IPS-20b (cell line): ENCODE data around the gene CRYBG1.
"Not testable (repeated sequence)": the region's sequence is repeated elsewhere in the genome, so short reads cannot be mapped to it uniquely, and the experiment has no call there.

Experiments used
- H3K27ac ChIP-seq: one replicate; pipeline ENCODE4 v1.5.1; 2013; ENCODE audit warnings: low read length
- H3K27me3 ChIP-seq: 2 replicates; pipeline ENCODE4 v1.6.1; 2013; ENCODE audit warnings: mild to moderate bottlenecking, low read length, inconsistent platforms; ENCODE audit not compliant: insufficient read depth
- H3K36me3 ChIP-seq: 2 replicates; pipeline ENCODE4 v1.6.1; 2013; ENCODE audit warnings: low read depth, mild to moderate bottlenecking, inconsistent platforms, low read length, moderate library complexity; ENCODE audit not compliant: insufficient read depth
- H3K4me1 ChIP-seq: 2 replicates; pipeline ENCODE4 v1.6.1; 2013; ENCODE audit warnings: mild to moderate bottlenecking, control low read depth, inconsistent platforms, low read length, moderate library complexity; ENCODE audit not compliant: insufficient read depth
- H3K4me3 ChIP-seq: 2 replicates; pipeline ENCODE4 v1.5.1; 2013; ENCODE audit warnings: mild to moderate bottlenecking, low read length, inconsistent platforms
- H3K9ac ChIP-seq: 2 replicates; pipeline ENCODE4 v1.6.1; 2013; ENCODE audit warnings: low read depth, mild to moderate bottlenecking, inconsistent platforms, low read length, moderate library complexity
- H3K9me3 ChIP-seq: 2 replicates; pipeline ENCODE4 v1.6.1; 2013; ENCODE audit warnings: mild to moderate bottlenecking, low read depth, low read length, inconsistent platforms; ENCODE audit not compliant: insufficient read depth

Gene CRYBG1

GRCh38 chr6:106535012-106535411 is 174.5 kb downstream of the CRYBG1 start:
- H3K27me3 ChIP-seq: no peaks in the 10 kb centered on the region
- no peaks in the 10 kb centered on the region for H3K36me3 ChIP-seq
- H3K27ac ChIP-seq: no peak overlapping the region
- peaks cover 3% of the 10 kb centered on the region; the same call in 1 of the 2 replicates for H3K4me1 ChIP-seq
- H3K9me3 ChIP-seq: no peaks in the 10 kb centered on the region
- no peak overlapping the region for H3K9ac ChIP-seq
- H3K4me3 ChIP-seq: no peak overlapping the region

DNA sequence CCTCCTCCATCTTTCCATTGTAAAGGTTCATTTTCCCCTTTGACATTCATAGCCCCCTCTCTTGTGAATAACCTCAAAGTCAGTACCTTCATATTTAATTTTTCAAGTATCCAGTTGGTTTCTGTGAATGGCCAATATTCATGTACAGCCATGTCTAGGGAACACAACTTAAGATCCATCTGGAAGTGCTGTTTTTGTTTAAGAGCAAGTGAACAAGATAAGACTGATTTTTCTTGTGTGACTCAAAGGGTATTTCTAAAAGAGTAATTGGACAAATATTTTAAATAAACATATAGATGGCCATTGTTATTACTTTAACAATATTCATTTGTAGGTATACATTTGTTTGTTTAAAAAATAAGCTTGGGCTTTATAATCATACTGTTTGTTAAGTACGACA is 175.8 kb downstream of the CRYBG1 start:
- H3K27me3 ChIP-seq: no peaks in the 10 kb centered on the region
- no peaks in the 10 kb centered on the region for H3K36me3 ChIP-seq
- no peaks in the 10 kb centered on the region for H3K4me1 ChIP-seq
- no peak overlapping the region for H3K9ac ChIP-seq
- H3K27ac ChIP-seq: no peak overlapping the region
- no peak overlapping the region for H3K4me3 ChIP-seq
- H3K9me3 ChIP-seq: no peaks in the 10 kb centered on the region

DNA sequence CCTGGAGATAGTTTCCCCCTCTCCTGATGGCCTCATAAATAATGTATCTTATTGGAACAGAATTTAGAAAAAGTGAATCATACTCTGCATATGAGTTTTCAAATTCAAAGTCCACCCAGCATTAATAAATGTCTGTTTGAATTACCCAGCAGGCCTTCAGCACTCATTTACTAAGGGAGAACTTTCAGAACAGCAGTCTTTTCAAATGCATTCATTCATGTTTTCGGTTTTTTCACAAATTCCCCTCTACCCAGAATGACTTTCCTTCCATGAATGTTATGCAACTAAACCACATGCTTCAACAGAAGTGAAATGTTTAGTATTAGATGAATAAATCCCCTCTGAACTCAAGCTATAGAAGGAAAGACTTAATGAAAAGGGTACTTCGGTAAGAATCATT is 176.3 kb downstream of the CRYBG1 start:
- Histone ChIP-seq H3K27ac (no peak overlapping the region), H3K36me3 (no peaks in the 10 kb centered on the region), H3K9ac (no peak overlapping the region), H3K9me3 (no peaks in the 10 kb centered on the region), H3K4me1 (no peaks in the 10 kb centered on the region), H3K4me3 (no peak overlapping the region), H3K27me3 (no peaks in the 10 kb centered on the region)

DNA sequence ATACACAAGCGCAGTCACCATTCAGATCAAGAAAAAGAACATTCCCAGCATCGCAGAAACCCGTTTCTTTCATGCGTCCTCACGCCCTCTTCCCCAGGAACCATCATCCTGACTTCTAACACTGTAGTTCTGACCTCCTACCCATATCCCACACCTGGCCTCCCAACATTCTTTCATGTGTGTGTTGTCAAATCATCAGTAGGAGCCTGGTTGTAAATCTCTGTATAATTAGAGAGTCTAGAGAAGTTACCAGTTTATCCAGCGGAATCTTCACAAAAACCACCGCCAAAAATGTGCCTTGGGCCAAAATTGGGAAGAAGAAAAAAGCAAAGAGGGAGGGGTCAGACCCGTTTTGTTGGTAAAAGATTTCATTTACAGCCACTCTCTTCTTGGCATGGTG is 177.1 kb downstream of the CRYBG1 start:
- Histone ChIP-seq H3K36me3 (no peaks in the 10 kb centered on the region), H3K27me3 (no peaks in the 10 kb centered on the region), H3K9me3 (no peaks in the 10 kb centered on the region), H3K4me1 (no peaks in the 10 kb centered on the region), H3K9ac (no peak overlapping the region), H3K4me3 (no peak overlapping the region), H3K27ac (no peak overlapping the region)

GRCh38 chr6:106538145-106538544 is 177.6 kb downstream of the CRYBG1 start:
- Histone ChIP-seq H3K36me3 (no peaks in the 10 kb centered on the region), H3K4me3 (no peak overlapping the region), H3K27ac (no peak overlapping the region), H3K9ac (no peak overlapping the region), H3K27me3 (no peaks in the 10 kb centered on the region), H3K9me3 (no peaks in the 10 kb centered on the region), H3K4me1 (no peaks in the 10 kb centered on the region)

GRCh38 chr6:106539936-106540335 is 179.4 kb downstream of the CRYBG1 start:
- H3K4me3 ChIP-seq: no peak overlapping the region
- H3K27ac ChIP-seq: no peak overlapping the region
- H3K9ac ChIP-seq: no peak overlapping the region
- no peaks in the 10 kb centered on the region for H3K27me3 ChIP-seq
- no peaks in the 10 kb centered on the region for H3K9me3 ChIP-seq
- no peaks in the 10 kb centered on the region for H3K4me1 ChIP-seq
- H3K36me3 ChIP-seq: no peaks in the 10 kb centered on the region

DNA sequence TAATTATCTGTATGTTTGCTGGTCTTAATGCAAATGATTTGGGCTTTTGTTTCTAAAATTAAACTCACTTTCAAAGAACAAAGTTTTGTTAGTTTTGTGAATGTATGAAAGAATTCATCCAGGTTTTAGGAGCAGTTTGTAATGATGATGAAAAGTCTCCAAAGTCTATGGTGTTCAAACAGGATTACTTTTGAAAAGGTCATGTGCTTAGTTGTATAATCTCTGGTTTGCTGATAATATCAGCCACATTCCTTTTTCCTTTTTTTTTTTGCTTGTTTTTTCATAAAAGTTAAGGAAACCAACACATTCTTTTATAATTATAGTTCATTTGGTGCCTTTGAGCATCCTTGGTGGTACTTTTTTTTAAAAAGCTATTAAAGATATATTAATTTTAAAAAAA is 179.9 kb downstream of the CRYBG1 start:
- Histone ChIP-seq H3K4me1 (no peaks in the 10 kb centered on the region), H3K27ac (no peak overlapping the region), H3K27me3 (no peaks in the 10 kb centered on the region), H3K9ac (no peak overlapping the region), H3K36me3 (no peaks in the 10 kb centered on the region), H3K9me3 (no peaks in the 10 kb centered on the region), H3K4me3 (no peak overlapping the region)

DNA sequence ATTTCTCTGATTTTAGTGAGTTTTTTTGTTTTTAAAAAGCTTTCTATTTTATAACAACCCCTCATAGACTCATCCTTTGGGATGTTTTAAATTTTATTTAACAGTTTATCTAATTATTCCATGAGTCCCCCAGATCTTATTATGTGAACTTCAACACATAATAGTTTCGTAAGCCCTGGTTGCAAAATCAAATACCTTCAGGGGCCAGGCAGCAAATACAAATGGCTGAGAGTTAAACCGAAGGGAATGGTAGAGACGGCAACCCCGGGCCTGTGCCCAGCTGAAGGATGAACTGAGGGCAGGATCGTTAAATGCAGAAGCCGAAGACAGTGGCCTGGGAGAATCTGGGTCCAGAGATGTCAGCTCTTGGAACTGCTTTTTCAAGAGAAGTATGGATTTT is 180.4 kb downstream of the CRYBG1 start:
- Histone ChIP-seq H3K36me3 (no peaks in the 10 kb centered on the region), H3K4me3 (no peak overlapping the region), H3K9me3 (no peaks in the 10 kb centered on the region), H3K4me1 (no peaks in the 10 kb centered on the region), H3K27ac (no peak overlapping the region), H3K27me3 (no peaks in the 10 kb centered on the region), H3K9ac (no peak overlapping the region)

DNA sequence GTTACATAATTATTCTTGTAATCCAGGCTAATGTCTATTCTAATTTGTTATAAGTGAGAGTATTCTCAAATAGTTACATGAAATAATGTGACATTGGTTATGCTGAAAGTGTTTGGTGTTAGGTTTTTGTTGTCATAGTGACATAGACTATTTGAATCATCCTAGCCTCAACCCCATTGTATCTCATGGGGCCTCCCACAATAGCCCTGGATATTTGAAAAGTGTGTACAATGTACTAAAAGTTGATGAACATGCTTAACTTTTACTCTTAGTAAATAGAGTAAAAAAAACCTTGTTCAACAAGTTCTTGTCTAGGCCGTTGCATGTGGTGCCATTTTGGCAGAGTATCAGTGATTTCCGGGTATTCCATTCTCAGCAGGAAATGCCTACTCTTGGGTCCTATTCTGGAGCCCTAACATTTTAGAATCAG is 185.8 kb downstream of the CRYBG1 start:
- no peak overlapping the region for H3K27ac ChIP-seq
- no peaks in the 10 kb centered on the region for H3K9me3 ChIP-seq
- H3K9ac ChIP-seq: no peak overlapping the region
- no peaks in the 10 kb centered on the region for H3K27me3 ChIP-seq
- H3K36me3 ChIP-seq: no peaks in the 10 kb centered on the region
- H3K4me1 ChIP-seq: peaks cover 4% of the 10 kb centered on the region; the same call in 1 of the 2 replicates
- H3K4me3 ChIP-seq: no peak overlapping the region

GRCh38 chr6:106546691-106547414 is 186.3 kb downstream of the CRYBG1 start:
- Histone ChIP-seq H3K4me3 (no peak overlapping the region), H3K27ac (no peak overlapping the region), H3K36me3 (no peaks in the 10 kb centered on the region), H3K4me1 (peaks cover 4% of the 10 kb centered on the region; the same call in 1 of the 2 replicates), H3K27me3 (no peaks in the 10 kb centered on the region), H3K9ac (no peak overlapping the region), H3K9me3 (no peaks in the 10 kb centered on the region)

DNA sequence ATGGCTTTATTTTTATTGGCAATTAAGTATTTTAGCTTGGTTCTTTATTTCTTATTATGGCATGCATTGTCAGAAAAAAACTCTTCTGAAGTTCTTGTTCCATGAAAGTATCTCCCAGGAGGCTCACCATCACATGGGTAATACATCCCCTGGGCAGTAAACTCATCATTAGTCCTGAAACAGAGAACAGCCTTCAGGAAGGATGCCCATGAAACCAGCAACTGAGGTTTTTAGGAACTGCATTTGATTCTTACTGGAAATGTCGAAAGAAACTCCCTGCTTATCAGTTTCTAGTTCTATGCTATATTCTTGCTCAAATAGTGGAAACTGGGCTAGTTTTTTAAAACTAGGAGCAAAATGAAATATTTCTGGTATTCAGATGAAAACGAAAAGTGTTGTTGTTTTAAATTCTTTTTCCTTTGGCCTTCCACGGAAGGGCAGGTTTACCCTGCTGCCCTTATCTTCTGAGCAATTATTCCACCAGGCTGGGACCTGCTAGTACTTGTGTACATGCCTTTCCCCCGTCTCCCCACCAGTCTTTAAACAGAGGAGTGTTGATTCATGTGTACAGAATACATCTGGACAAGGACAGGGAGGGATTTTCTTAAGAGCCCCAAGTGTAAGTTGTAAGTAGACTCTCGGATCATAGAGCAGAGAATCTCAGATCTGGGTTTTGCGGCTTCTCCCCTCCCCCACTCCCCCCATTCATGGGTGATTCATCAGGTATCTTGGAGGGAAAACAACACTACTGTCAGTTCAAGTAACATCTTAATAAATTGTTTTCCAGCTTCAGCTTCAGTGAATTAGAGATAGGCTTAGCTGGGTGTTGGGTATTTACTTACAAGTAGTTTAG is 187.3 kb downstream of the CRYBG1 start:
- Histone ChIP-seq H3K9me3 (no peaks in the 10 kb centered on the region), H3K4me3 (no peak overlapping the region), H3K27me3 (no peaks in the 10 kb centered on the region), H3K4me1 (peaks cover 4% of the 10 kb centered on the region; the same call in 1 of the 2 replicates), H3K27ac (no peak overlapping the region), H3K9ac (peak overlapping the region; percentile 37; the same call in 1 of the 2 replicates), H3K36me3 (no peaks in the 10 kb centered on the region)

- not testable (repeated sequence) for H3K4me1 ChIP-seq, H3K4me3 ChIP-seq, H3K27me3 ChIP-seq, H3K36me3 ChIP-seq, H3K9me3 ChIP-seq, H3K27ac ChIP-seq, H3K9ac ChIP-seq
These were observed 188.5 kb downstream of the CRYBG1 start for GRCh38 chr6:106548926-106549455.
